ENCODE results near the gene MDH2. TPM values are rescaled to one million over a fixed set of nuclear protein-coding genes. Genes with fewer than 3 reads are reported as not detected.
"Not testable (repeated sequence)": the region's sequence is repeated elsewhere in the genome, so short reads cannot be mapped to it uniquely, and the experiment has no call there.

MDH2 gene
- total RNA-seq, 1 donor from 2014 or later = 125 TPM

- no peak overlapping the region for H3K4me3 Mint-ChIP-seq
- intact Hi-C loops (cut with micrococcal nuclease) = no loop called here
- no peaks in the 10 kb centered on the region for H3K27me3 Mint-ChIP-seq
- no peaks in the 10 kb centered on the region for H3K9me3 Mint-ChIP-seq
- H3K36me3 Mint-ChIP-seq (ENCODE audit: low read depth) = no peaks in the 10 kb centered on the region
- ChIA-PET POLR2A (no interaction called here), CTCF (no interaction called here)
- ATAC-seq (ENCODE audit: low read depth) (no peak), DNase-seq (no peak)
- H3K4me1 Mint-ChIP-seq = no peaks in the 10 kb centered on the region
- TF ChIP-seq CTCF (IDR thresholded peaks at IDR 0.05) = no peak
- no peak overlapping the region for H3K27ac Mint-ChIP-seq
Observed at GRCh38 chr7:76108540-76109233, 60.8 kb downstream of the MDH2 start.

GRCh38 chr7:76113042-76113630 lies 65.2 kb downstream of the MDH2 start:
- H3K27ac Mint-ChIP-seq; H3K36me3 Mint-ChIP-seq (ENCODE audit: low read depth); H3K4me3 Mint-ChIP-seq; intact Hi-C loops (cut with micrococcal nuclease); POLR2A ChIA-PET; CTCF ChIA-PET; ATAC-seq (ENCODE audit: low read depth); DNase-seq; H3K27me3 Mint-ChIP-seq; H3K9me3 Mint-ChIP-seq; H3K4me1 Mint-ChIP-seq: not testable (repeated sequence)

GRCh38 chr7:76114742-76115141 lies 66.8 kb downstream of the MDH2 start:
- H3K4me1 Mint-ChIP-seq; H3K9me3 Mint-ChIP-seq; H3K27me3 Mint-ChIP-seq; H3K4me3 Mint-ChIP-seq; DNase-seq; intact Hi-C loops (cut with micrococcal nuclease); POLR2A ChIA-PET; H3K36me3 Mint-ChIP-seq (ENCODE audit: low read depth); CTCF ChIA-PET; ATAC-seq (ENCODE audit: low read depth); H3K27ac Mint-ChIP-seq: not testable (repeated sequence)

Other genes with a start within 250 kb of the MDH2 start
- gene CCL24, start 234.3 kb upstream of the MDH2 start, total RNA-seq = 0.81 and 1.2 TPM in 2 replicates
- 28.4 and 32.8 TPM in 2 replicates for gene RHBDD2, start 169.1 kb upstream of the MDH2 start, total RNA-seq
- gene POR, start 133.0 kb upstream of the MDH2 start, total RNA-seq = 63.5 and 66.8 TPM in 2 replicates
- gene TMEM120A, start 53.5 kb upstream of the MDH2 start, total RNA-seq = 95.6 and 104 TPM in 2 replicates
- 23.1 and 28.1 TPM in 2 replicates for gene STYXL1, start 106 bp upstream of the MDH2 start, total RNA-seq
- not detected in 2 replicates for gene SRRM3, start 153.8 kb downstream of the MDH2 start, total RNA-seq